Keratinocyte (primary cell): ENCODE measurements around the gene PGA4. TPM values are rescaled to one million over a fixed set of nuclear protein-coding genes. Genes with fewer than 3 reads are reported as not detected.
"Not testable (repeated sequence)": the region's sequence is repeated elsewhere in the genome, so short reads cannot be mapped to it uniquely, and the experiment has no call there.

Experiments
- DNase-seq: peaks from one replicate; pipeline ENCODE4 v3.0.0-alpha.2; 2011; ENCODE audit warnings: low read depth, missing footprints, low spot score
- FAIRE-seq: peaks from 2 replicates; lab custom pipeline; 2011; peaks lifted over from hg19 to GRCh38; lab: Jason Lieb, UNC
- H2AFZ ChIP-seq: 2 replicates; pipeline ENCODE4 v1.6.0; 2012; ENCODE audit warnings: low read length, control low read depth, inconsistent platforms; ENCODE audit not compliant: control insufficient read depth
- H3K27ac ChIP-seq: 2 replicates; pipeline ENCODE4 v1.5.1; 2011; ENCODE audit warnings: low read length; ENCODE audit not compliant: control insufficient read depth, insufficient read depth
- H3K27me3 ChIP-seq: 3 replicates; pipeline ENCODE4 v1.6.0; 2011; ENCODE audit warnings: low read length; ENCODE audit not compliant: control insufficient read depth, insufficient read depth; ENCODE audit errors: extremely low read depth
- H3K36me3 ChIP-seq, 2 experiments: 2 replicates in 1 of 2; 3 replicates in 1 of 2; pipeline ENCODE4 v1.5.1; 2011; ENCODE audit warnings: low read length in 2 of 2, mild to moderate bottlenecking in 1 of 2; ENCODE audit not compliant: control insufficient read depth in 2 of 2, insufficient read depth in 2 of 2; ENCODE audit errors: extremely low read depth in 1 of 2
- H3K4me1 ChIP-seq: 3 replicates; pipeline ENCODE4 v1.5.1; 2011; ENCODE audit warnings: low read length; ENCODE audit not compliant: control insufficient read depth, insufficient read depth; ENCODE audit errors: extremely low read depth
- H3K4me2 ChIP-seq: 3 replicates; pipeline ENCODE4 v1.6.0; 2011; ENCODE audit warnings: low read depth, low read length; ENCODE audit not compliant: control insufficient read depth, insufficient read depth; ENCODE audit errors: extremely low read depth
- H3K4me3 ChIP-seq, 3 experiments: fragments of 200-600 bp in 1 of 3; sonication (generic) in 1 of 3; 2 replicates in 2 of 3; 3 replicates in 1 of 3; pipeline ENCODE4 v1.5.1; 2011 to 2016; ENCODE audit warnings: low read length in 3 of 3, mild to moderate bottlenecking in 3 of 3, control low read depth in 2 of 3, inconsistent platforms in 1 of 3, low read depth in 1 of 3, mixed read lengths in 1 of 3, mixed run types in 1 of 3, moderate library complexity in 1 of 3; ENCODE audit not compliant: control insufficient read depth in 2 of 3, insufficient read depth in 2 of 3; ENCODE audit errors: extremely low read depth in 1 of 3
- H3K79me2 ChIP-seq: 2 replicates; pipeline ENCODE4 v1.6.0; 2012; ENCODE audit warnings: low read length; ENCODE audit not compliant: control insufficient read depth, insufficient read depth
- H3K9ac ChIP-seq: 3 replicates; pipeline ENCODE4 v1.6.0; 2011; ENCODE audit warnings: low read length; ENCODE audit not compliant: control insufficient read depth, insufficient read depth; ENCODE audit errors: extremely low read depth
- H3K9me1 ChIP-seq: 3 replicates; pipeline ENCODE4 v1.6.0; 2011; ENCODE audit warnings: low read length; ENCODE audit not compliant: control insufficient read depth, insufficient read depth; ENCODE audit errors: extremely low read depth
- H3K9me3 ChIP-seq: 2 replicates; pipeline ENCODE4 v1.5.1; 2012; ENCODE audit warnings: low read depth, low read length; ENCODE audit not compliant: control insufficient read depth
- H4K20me1 ChIP-seq: 3 replicates; pipeline ENCODE4 v1.6.0; 2011; ENCODE audit warnings: low read length; ENCODE audit not compliant: control insufficient read depth, insufficient read depth; ENCODE audit errors: extremely low read depth
- dilution Hi-C: fragments of 300-500 bp; cut with MboI; formaldehyde crosslinking; loops from one replicate; pipeline ENCODE4 v1.7.0; 2020; ENCODE audit warnings: low sequenced_read_pairs; ENCODE audit not compliant: extremely low pct_ligation_motif_present
- polyA plus RNA-seq, 5 experiments: library from polyadenylated mRNA; depleted of rRNA in 3 of 5; stranded (reverse) in 3 of 5; stranded (forward) in 1 of 5; unstranded in 1 of 5; fragments of >200 nt; gene quantifications; 1 replicate in 1 of 5; 2 replicates in 3 of 5; 3 replicates in 1 of 5; pipeline versions ENCODE4 v1.2.1 to v1.2.3, GENCODE V29; 2011 to 2012; ENCODE audit warnings: missing spikeins in 2 of 5, low read depth in 1 of 5, low replicate concordance in 1 of 5

Gene PGA4
- polyA plus RNA-seq, 1 donor (not counting 4 experiments of a cell fraction or from before 2014, with no cell fraction given), result not detected

GRCh38 chr11:61231033-61231432, 8.9 kb downstream of the PGA4 start:
- H4K20me1 ChIP-seq, DNase-seq, H3K9me3 ChIP-seq, dilution Hi-C loops, H3K27me3 ChIP-seq, H3K4me2 ChIP-seq, H2AFZ ChIP-seq, H3K9me1 ChIP-seq, H3K4me3 ChIP-seq, FAIRE-seq, H3K4me1 ChIP-seq, H3K9ac ChIP-seq, H3K27ac ChIP-seq, H3K79me2 ChIP-seq, H3K36me3 ChIP-seq: not testable (repeated sequence)

- H4K20me1 ChIP-seq, FAIRE-seq, H3K79me2 ChIP-seq, H2AFZ ChIP-seq, H3K4me3 ChIP-seq, H3K9me1 ChIP-seq, H3K9me3 ChIP-seq, dilution Hi-C loops, DNase-seq, H3K27ac ChIP-seq, H3K4me1 ChIP-seq, H3K4me2 ChIP-seq, H3K36me3 ChIP-seq, H3K27me3 ChIP-seq, H3K9ac ChIP-seq: not testable (repeated sequence)
These were observed 9.4 kb downstream of the PGA4 start for GRCh38 chr11:61231585-61231984.

GRCh38 chr11:61232548-61233145, 10.5 kb downstream of the PGA4 start:
- H3K27ac ChIP-seq, H3K4me1 ChIP-seq, H3K27me3 ChIP-seq, H2AFZ ChIP-seq, H3K9me1 ChIP-seq, H3K9me3 ChIP-seq, H3K79me2 ChIP-seq, H4K20me1 ChIP-seq, H3K36me3 ChIP-seq, FAIRE-seq, H3K4me2 ChIP-seq, dilution Hi-C loops, DNase-seq, H3K4me3 ChIP-seq, H3K9ac ChIP-seq: not testable (repeated sequence)

GRCh38 chr11:61237130-61237529, 15.0 kb downstream of the PGA4 start:
- H3K79me2 ChIP-seq, H4K20me1 ChIP-seq, H3K9me1 ChIP-seq, H3K27me3 ChIP-seq, H3K9ac ChIP-seq, H3K27ac ChIP-seq, H3K4me2 ChIP-seq, DNase-seq, H3K4me3 ChIP-seq, dilution Hi-C loops, H3K9me3 ChIP-seq, H3K36me3 ChIP-seq, H2AFZ ChIP-seq, H3K4me1 ChIP-seq: not testable (repeated sequence)
- FAIRE-seq, result peak; percentile 41

GRCh38 chr11:61240288-61240687, 18.1 kb downstream of the PGA4 start:
- dilution Hi-C loops, H3K4me2 ChIP-seq, FAIRE-seq: not testable (repeated sequence)

More at GRCh38 chr11:61240288-61240687, 18.1 kb downstream of the PGA4 start:
- H3K9me3 ChIP-seq, H3K79me2 ChIP-seq, H2AFZ ChIP-seq, H3K27ac ChIP-seq, H4K20me1 ChIP-seq, H3K4me1 ChIP-seq, H3K9ac ChIP-seq, DNase-seq, H3K36me3 ChIP-seq, H3K27me3 ChIP-seq, H3K9me1 ChIP-seq, H3K4me3 ChIP-seq: not testable (repeated sequence)
